Gastrocnemius medialis (tissue), 4 donors: Measurements from ENCODE around the gene PTPRQ.

Experiments used
- POLR2A ChIP-seq, 2 donors: fragments of 450-650 bp; IDR thresholded peaks; one replicate each; pipeline ENCODE4 v1.6.1; 2017; ENCODE audit warnings: antibody characterized with exemption in 2 of 2, mild to moderate bottlenecking in 2 of 2, moderate library complexity in 2 of 2
- TF ChIP-seq, protein P1 (sequence below), 5 experiments: fragments of 450-650 bp in 3 of 5; fragments of 200-600 bp in 2 of 5; sonication (generic) in 2 of 5; IDR thresholded peaks in 4 of 5; conservative IDR thresholded peaks in 1 of 5; 1 replicate in 4 of 5; 2 replicates in 1 of 5; pipeline ENCODE4 v1.5.1; 2016 to 2019; ENCODE audit warnings: antibody characterized with exemption in 5 of 5, mild to moderate bottlenecking in 3 of 5, moderate library complexity in 3 of 5

GRCh38 chr12:80441921-80442320 lies 2.1 kb upstream of the PTPRQ start:
- TF ChIP-seq, protein P1, sequence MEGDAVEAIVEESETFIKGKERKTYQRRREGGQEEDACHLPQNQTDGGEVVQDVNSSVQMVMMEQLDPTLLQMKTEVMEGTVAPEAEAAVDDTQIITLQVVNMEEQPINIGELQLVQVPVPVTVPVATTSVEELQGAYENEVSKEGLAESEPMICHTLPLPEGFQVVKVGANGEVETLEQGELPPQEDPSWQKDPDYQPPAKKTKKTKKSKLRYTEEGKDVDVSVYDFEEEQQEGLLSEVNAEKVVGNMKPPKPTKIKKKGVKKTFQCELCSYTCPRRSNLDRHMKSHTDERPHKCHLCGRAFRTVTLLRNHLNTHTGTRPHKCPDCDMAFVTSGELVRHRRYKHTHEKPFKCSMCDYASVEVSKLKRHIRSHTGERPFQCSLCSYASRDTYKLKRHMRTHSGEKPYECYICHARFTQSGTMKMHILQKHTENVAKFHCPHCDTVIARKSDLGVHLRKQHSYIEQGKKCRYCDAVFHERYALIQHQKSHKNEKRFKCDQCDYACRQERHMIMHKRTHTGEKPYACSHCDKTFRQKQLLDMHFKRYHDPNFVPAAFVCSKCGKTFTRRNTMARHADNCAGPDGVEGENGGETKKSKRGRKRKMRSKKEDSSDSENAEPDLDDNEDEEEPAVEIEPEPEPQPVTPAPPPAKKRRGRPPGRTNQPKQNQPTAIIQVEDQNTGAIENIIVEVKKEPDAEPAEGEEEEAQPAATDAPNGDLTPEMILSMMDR (IDR thresholded peaks at IDR 0.05 in 4 of 5, conservative IDR thresholded peaks at IDR 0.05 in 1 of 5): no peak
- no peak for TF ChIP-seq POLR2A (IDR thresholded peaks at IDR 0.05)
